Activated CD8-positive, alpha-beta memory T cell treated with anti-CD3 and anti-CD28 coated beads, Interleukin-2, amount 50 U/mL, for 48 hours (primary cell): ENCODE data around the gene SNRNP48.

Source experiments
- DNase-seq: peaks from one replicate; pipeline ENCODE4 v3.0.0-alpha.2; 2020

The SNRNP48 gene

DNA sequence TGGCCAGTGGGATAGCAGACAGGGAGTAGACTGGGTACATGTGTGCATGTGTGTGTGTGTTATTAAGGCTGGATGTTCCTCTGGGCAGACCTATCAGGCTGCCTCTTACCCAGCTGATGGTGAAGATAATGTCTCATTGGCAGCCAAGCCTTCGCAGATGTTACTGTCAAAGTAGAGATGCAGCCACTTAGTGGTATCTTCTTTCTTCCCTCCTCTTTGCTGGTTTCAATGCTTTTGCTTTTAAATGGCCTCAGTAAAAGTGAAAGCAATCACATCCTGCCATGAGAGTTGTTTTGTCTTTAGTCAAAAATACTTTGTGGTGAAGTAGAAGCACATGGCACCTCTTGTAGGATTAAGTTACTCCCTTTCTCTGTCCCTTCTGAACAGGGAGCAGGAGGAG is 57.5 kb downstream of the SNRNP48 start:
- no peak for DNase-seq

- no peak for DNase-seq
Measured at GRCh38 chr6:7649037-7649810, 59.2 kb downstream of the SNRNP48 start.

DNA sequence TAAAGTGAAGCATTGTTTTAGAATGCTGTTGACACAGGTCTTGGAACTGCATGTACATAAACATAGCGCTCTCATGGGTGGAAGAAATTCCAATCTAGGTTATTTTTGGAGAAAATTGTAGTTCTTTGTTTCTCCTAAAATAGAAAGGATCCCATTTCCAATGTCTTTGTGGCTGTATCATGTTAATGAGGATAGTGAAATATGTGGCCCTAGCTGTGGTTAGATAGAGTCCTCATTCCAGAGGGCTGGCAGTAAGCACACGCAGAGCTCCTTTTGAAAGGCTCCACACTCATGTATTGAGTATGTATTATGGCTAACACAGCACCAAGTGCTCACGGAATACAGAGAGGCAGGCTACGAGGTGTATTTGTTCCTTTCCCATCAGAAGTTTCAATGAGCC is 60.9 kb downstream of the SNRNP48 start:
- no peak for DNase-seq

- no peak for DNase-seq
Measured at GRCh38 chr6:7652957-7653356, 63.0 kb downstream of the SNRNP48 start.

DNA sequence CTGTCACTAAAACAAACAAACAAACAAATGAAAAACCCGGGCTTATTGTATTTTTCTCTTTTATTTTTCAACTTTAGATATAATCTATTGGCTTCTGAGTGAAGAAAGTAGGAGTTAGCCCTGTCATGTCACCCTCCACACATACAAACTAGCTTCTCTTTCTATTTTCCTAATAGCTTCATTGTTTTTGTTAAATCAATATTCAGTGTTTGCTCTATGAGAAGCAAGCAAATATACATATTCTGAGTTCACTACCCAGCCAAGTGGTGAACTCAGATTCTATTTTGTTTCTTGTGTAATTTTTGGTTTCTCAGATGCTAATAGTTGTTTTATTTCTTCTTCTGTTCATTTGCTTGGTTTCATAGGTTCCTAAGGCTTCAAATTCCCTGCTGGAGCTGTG is 66.4 kb downstream of the SNRNP48 start:
- no peak for DNase-seq

- no peak for DNase-seq
Measured at GRCh38 chr6:7658543-7658942, 68.5 kb downstream of the SNRNP48 start.

DNA sequence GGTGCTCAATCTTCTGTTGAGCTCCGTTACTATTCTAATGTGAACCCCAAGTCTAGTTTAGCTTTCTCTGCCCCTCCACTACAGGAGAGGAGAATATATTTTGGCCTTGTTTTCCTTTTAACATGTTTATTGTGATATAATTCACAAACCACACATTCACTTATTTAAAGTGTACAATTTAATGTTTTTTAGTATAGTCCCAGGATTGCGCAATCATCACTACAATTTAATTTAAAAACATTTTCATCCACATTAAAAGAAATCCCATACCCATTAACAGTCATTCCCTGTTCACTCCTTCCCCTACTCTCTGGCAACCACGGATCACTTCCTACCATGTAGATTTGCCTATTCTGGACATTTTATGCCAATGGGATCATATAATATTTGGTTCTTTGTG is 71.4 kb downstream of the SNRNP48 start:
- no peak for DNase-seq
